GM19239 (cell line): Measurements from ENCODE around the gene SOX1.

Experiments used
- DNase-seq: peaks from one replicate; pipeline ENCODE4 v3.0.0; 2011; ENCODE audit warnings: low spot score; ENCODE audit not compliant: insufficient read length
- FAIRE-seq: peaks from 2 replicates; lab custom pipeline; 2011; peaks lifted over from hg19 to GRCh38; lab: Jason Lieb, UNC

The SOX1 gene

DNA sequence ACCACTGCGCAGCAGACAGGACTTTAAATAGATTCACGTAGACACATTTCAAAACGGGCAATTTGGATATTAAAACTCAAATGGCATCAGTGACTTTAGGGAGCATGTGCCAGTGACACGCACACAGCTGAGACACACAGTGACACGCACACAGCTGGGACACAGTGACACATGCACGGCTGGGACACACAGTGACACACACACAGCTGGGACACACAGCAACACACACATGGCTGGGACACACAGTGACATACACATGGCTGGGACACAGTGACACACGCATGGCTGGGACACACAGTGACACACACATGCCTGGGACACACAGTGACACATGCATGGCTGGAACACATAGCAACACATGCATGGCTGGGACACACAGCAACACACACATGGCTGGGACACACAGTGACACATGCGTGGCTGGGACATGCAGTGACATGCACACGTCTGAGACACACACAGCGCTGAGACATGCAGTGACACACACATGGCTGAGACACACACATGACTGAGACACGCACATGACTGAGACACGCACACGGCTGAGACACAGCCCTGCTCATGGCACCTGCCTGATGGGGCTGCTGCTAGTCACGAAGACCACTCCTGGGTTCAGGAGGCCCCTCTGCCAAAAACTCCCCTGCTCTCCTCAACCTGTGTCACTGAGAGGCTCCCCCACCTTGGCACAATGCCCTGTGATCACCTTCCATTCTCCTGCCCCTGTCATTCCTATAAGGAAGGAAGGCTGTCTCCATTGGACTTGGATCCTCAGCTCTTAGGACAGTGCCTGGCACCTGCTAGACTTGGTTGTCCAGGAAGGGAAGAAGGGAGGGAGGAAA lies 52.5 kb downstream of the SOX1 start:
- DNase-seq (no peak), FAIRE-seq (no peak)

DNA sequence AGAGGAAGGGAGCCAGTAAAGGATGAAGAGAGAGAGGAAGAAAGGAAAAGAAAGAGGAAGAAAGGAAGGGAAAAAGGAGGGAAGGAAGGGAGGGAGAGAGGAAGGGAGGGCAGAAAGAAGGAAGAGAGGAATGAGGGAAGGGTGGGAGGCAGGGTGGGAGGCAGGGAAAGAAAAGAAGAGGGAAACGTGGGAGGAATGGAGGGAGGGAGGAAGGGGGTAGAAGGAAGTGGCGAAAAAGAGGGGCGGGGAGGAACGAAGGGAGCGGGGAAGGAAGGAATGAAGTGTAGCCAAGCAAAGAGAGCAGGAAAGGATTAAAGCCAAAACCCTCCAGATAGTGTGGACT lies 53.1 kb downstream of the SOX1 start:
- no peak for DNase-seq
- no peak for FAIRE-seq
